Adipocyte (in vitro differentiated cells): Measurements from ENCODE around the gene ARMH3.

Experiments used
- DNase-seq: peaks from one replicate; pipeline ENCODE4 v3.0.0-alpha.2; 2015; ENCODE audit warnings: low read depth
- H3K27me3 ChIP-seq: replicated peaks from 2 replicates; pipeline ENCODE4 v1.7.0; 2013; ENCODE audit warnings: mild to moderate bottlenecking, low read length, moderate library complexity; ENCODE audit not compliant: control insufficient read depth, insufficient read depth
- H3K36me3 ChIP-seq: 2 replicates; pipeline ENCODE4 v1.7.0; 2013; ENCODE audit warnings: low read length, mild to moderate bottlenecking, moderate library complexity; ENCODE audit not compliant: control insufficient read depth, insufficient read depth, severe bottlenecking
- H3K4me1 ChIP-seq: 2 replicates; pipeline ENCODE4 v1.7.0; 2013; ENCODE audit warnings: mild to moderate bottlenecking, low read length, moderate library complexity; ENCODE audit not compliant: control insufficient read depth, insufficient read depth
- H3K4me3 ChIP-seq: 2 replicates; pipeline ENCODE4 v1.7.0; 2013; ENCODE audit warnings: mild to moderate bottlenecking, low read length, moderate library complexity
- H3K9ac ChIP-seq: 2 replicates; pipeline ENCODE4 v1.7.0; 2013; ENCODE audit warnings: mild to moderate bottlenecking, low read length, moderate library complexity
- H3K9me3 ChIP-seq: 2 replicates; pipeline ENCODE4 v1.7.0; 2013; ENCODE audit warnings: mild to moderate bottlenecking, low read length, moderate library complexity; ENCODE audit not compliant: control insufficient read depth

Gene ARMH3

DNA sequence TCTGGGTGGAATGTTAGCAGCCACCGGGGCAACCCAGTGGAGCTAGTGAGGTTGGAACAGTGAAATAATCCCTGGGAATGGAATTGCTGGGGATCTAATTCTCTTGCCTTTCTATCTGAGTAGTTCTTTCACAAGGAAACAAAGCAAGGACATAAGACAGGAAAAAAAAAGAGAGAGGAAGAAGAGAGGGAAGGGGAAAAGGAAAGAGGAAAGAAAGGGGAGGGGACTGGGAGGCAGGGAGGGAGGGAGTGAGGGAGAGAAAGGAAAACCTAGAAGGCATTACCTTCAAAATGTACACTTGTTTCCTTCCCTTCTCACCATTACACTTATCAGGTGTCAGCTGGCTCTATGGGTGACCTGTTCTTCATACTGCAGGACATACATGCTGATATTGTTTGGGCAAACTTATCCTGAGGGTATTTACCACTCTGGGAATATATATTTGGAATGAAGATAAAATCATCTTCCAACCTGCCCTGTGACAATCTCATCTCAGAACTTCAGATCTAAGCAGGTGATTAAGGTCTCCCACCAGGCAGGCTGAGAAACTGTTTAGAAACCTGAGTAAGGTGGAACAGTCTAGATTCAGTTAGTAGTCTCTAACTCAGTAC, 162.4 kb downstream of the ARMH3 start:
- no peaks in the 10 kb centered on the region for H3K9me3 ChIP-seq
- no peak overlapping the region for H3K9ac ChIP-seq
- H3K36me3 ChIP-seq: no peaks in the 10 kb centered on the region
- no peak overlapping the region for H3K4me3 ChIP-seq
- H3K27me3 ChIP-seq: no peaks in the 10 kb centered on the region
- peaks cover 3% of the 10 kb centered on the region for H3K4me1 ChIP-seq
- no peak for DNase-seq

DNA sequence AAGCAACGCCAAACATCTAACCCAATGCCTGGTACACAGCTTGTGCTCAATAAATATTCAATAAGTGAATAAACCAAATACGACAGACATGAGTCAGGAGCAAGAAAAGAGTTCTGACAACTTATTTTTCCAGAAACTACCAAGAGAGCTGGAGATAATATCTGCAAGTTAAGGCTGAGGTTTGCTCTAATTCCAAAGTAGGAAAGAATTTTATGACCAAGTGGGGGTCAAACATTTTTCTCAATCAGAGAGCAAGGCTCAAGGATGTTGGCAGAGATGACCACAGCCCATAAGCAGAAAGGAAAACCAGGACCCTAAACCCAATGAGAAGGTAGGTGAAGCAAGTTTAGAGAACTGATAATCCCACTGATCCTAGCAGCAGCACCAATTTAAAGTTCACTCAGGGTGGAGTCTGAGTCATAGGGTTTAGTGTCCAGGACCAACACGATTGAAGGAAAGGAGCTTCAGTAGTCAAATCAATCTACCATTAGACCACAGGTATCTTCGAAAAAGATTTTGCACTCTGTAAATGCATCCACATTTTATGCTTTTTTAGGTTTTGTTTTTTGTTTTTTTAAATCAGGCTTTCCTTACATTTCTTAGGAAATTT, 163.1 kb downstream of the ARMH3 start:
- Histone ChIP-seq H3K36me3 (no peaks in the 10 kb centered on the region), H3K27me3 (no peaks in the 10 kb centered on the region), H3K4me3 (no peak overlapping the region), H3K9me3 (no peaks in the 10 kb centered on the region), H3K9ac (no peak overlapping the region), H3K4me1 (peaks cover 2% of the 10 kb centered on the region)
- peak; percentile 40 for DNase-seq

DNA sequence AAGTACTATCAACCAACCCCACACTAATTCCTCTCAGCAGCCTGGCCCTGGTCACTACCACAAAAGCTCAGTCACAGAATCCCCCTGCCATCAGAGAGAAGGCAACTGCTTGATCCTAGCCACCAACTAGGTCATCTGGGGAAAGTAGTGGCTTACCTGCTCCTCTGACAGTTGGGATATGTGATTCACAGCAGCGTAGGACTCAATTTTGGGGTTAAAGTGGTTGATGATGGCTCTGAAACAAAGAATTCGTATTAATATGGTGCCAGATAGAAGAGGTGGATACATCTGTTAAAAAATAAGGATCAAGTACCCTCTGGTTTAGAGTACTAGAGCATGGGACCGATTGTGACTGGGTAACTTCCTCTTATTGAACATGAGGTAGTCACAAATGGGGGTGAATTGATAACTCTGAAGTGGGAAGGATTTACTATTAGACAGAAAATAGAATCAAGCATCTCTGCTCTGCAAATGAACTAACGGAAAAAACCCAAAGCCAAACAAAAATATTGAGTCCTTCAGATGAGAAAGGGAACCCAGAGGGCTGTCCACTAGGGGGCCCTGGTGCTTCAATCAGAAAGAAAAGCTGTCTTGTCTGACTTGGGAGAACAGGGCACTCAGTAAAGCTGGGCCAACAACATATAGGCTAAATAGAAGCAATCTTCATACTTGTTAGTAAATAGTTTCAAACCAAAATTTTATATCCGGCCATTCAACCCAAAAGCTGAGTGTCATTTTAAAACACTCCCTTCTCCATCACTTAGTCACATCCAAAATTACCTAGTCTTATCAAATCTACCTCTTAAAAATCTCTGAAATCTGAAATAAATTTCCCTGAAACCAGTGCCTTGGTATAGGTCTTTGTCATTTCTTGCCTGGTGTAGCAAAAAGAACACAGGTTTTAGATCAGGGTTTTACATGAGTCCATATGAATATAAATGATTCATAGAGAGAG, 166.4 kb downstream of the ARMH3 start:
- no peaks in the 10 kb centered on the region for H3K9me3 ChIP-seq
- no peaks in the 10 kb centered on the region for H3K36me3 ChIP-seq
- no peaks in the 10 kb centered on the region for H3K4me1 ChIP-seq
- no peak overlapping the region for H3K9ac ChIP-seq
- peak; percentile 95 for DNase-seq
- H3K4me3 ChIP-seq: no peak overlapping the region
- no peaks in the 10 kb centered on the region for H3K27me3 ChIP-seq

DNA sequence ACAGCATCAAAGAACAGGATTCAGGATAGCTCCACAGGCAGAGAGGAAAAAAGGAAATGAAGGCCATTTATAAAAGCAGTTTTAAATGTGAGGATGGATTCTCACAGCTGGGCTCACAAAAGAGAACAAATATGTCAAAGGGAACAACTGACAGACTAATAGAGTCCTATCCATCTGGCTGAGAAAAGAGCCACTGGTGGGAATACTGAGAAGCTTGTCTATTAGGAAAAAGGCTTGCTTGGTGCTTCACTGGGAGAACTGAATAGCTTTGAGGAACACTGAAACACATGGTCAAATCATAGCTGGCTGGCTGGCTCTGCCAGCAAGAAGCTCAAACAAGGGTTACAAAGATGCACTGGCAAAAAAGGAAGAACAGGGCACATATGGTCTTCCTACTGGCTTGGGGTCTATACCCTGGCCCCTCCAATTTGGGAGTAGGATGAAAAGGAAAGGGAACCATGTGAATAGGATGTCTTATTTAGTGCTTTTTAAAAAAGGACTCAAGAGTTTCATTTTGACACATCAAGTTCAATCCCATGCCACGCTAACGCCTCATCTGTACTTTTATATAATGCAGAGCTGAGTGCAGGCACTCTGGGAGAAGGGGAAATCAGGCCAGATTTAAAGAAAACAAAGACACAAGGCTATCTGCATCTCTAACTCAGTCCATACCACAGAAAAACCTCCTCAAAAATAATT, 167.6 kb downstream of the ARMH3 start:
- Histone ChIP-seq H3K27me3 (no peaks in the 10 kb centered on the region), H3K9me3 (no peaks in the 10 kb centered on the region), H3K9ac (no peak overlapping the region), H3K4me3 (no peak overlapping the region), H3K4me1 (no peaks in the 10 kb centered on the region), H3K36me3 (no peaks in the 10 kb centered on the region)
- no peak for DNase-seq

DNA sequence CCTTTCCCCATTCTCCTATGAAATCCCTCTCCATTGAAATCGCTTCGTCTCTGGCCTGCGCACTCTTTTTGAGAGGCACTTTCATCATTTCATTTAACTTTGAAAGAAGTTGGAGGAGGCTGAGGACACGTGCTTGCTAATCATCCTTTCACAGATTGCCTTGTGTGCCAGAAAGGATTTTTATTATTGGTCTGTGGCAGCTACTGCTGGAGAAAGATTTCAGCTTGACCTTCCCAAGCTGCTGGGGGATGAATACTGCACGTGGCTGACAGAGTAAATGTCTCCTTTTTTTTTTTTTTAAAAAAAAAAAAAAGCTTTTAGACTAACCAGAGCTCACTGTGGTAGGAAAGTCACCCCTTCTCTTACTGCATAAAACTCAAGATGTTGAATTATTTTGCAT, 168.2 kb downstream of the ARMH3 start:
- H3K9me3 ChIP-seq: no peaks in the 10 kb centered on the region
- no peaks in the 10 kb centered on the region for H3K36me3 ChIP-seq
- H3K9ac ChIP-seq: no peak overlapping the region
- no peaks in the 10 kb centered on the region for H3K4me1 ChIP-seq
- H3K4me3 ChIP-seq: no peak overlapping the region
- no peak for DNase-seq
- H3K27me3 ChIP-seq: no peaks in the 10 kb centered on the region

DNA sequence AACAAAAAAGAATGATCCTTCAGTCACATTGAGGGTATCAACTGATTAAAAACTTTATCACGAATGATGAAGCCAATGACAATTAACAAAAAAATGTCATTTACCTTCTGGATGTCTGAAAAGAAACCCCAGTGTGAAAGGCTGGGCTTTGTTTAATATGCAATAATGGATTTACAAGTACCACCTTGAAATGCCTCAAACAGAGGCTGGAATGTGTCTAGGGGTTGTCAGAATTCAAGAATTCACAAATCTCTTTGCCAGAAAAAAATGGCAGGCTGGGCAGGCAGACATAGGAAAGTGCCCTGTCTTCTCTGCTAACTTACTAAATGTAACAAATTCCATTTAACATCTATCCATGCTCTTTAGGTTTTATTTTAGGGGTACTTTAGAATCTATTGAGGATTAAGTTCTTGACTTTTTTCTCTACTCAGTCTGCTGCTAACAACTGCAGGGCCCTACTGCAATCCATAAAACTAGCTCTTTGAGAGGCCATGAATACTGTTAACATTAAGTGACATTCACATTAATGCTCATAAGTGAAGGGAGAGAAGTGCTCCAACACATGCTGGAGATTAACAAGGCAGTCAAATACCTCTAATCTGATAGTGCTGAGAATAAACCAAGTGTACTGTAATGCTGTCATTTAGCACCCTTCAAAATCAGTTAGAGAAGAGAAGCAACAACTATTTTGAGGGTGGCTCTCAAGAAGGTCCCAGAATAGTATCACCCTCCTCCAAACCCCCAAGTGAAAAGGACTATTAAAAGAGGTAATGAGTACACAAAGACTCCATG, 169.3 kb downstream of the ARMH3 start:
- no peaks in the 10 kb centered on the region for H3K36me3 ChIP-seq
- no peaks in the 10 kb centered on the region for H3K27me3 ChIP-seq
- no peaks in the 10 kb centered on the region for H3K9me3 ChIP-seq
- DNase-seq: no peak
- no peak overlapping the region for H3K9ac ChIP-seq
- no peak overlapping the region for H3K4me3 ChIP-seq
- no peaks in the 10 kb centered on the region for H3K4me1 ChIP-seq

DNA sequence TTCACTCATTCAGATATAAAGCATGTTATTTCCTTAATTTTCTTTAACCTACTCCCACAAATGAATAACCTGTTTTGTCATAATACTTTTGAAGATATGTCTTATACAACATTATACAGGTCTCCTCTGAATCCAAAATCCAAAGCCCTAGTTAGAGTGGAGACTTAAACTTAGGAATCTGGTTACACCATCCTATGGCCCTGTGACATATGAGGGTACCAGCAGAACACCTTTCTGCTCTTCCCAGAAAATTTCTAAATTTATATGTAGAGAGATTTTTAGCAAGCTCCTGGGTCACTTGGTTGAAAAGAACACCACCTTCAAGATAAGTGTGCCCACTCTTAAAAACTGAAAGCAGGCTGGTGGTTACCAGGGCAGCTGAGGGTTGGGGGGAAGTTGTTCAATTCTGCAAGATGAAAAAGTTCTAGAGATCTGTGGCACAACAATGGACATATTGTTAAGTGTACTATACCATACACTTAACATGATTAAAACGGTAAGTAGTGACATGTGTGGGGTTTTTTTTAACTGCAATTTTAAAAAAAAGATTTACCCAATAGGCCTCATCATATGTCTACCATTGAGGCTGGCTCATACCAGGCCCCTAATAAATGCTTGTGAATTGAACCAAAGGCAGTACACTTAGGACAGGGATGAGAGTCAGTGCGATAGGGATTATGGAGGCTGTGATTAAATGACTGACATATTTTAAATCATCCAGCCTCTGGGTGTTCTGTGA, 174.8 kb downstream of the ARMH3 start:
- Histone ChIP-seq H3K27me3 (no peaks in the 10 kb centered on the region), H3K4me1 (peaks cover 7% of the 10 kb centered on the region), H3K9ac (no peak overlapping the region), H3K36me3 (no peaks in the 10 kb centered on the region), H3K9me3 (no peaks in the 10 kb centered on the region), H3K4me3 (no peak overlapping the region)
- DNase-seq: no peak

DNA sequence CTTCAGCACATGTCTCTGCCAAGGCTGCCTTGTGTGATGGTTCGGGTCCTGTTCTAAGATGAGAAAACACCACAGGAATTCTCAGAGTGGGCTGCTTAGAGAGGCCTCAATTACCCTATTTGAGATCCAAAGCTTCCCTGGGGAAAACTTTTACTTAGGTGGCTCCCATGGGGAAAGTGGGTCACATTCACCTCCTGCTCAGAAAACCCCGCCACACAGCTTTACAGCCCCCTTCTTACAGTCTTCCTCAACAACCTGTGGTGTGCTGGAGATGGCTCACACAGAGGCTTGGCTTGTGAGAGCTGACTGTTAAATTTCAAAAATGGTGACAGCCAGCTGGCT, 175.8 kb downstream of the ARMH3 start:
- Histone ChIP-seq H3K9ac (no peak overlapping the region), H3K4me3 (no peak overlapping the region), H3K4me1 (peaks cover 7% of the 10 kb centered on the region), H3K9me3 (no peaks in the 10 kb centered on the region), H3K27me3 (no peaks in the 10 kb centered on the region), H3K36me3 (no peaks in the 10 kb centered on the region)
- no peak for DNase-seq

DNA sequence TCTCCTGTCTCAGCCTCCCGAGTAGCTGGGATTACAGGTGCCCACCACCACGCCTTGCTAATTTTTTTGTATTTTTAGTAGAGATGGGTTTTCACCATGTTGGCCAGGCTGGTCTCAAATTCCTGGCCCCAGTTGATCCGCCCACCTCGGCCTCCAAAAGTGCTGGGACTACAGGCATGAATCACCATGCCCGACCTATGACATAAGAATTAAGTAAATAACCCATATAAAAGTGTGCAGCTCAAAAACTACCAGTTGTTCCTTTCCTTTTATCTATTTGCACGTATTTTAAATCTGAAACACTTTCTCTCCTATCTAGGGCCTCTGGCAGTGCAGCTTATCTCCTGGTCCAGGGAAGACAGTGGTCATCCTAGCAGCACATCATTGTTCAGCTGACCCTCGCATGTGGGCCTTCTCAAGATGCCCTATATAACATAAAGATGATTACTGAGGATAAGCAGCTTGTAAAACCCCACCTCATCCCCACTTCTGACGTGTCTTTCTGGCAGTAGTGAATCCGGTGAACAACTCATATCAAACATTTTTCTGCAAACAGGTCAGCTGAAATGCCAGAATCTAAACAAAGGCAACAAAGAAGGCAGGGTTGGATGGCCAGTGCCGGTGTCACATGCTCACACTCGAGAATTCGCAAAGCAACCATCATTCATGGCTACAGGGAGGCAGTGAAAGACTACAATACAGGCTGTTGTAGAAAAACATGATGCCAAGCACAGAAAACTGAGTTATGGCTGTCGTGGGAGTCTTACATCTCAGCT, 176.3 kb downstream of the ARMH3 start:
- H3K9ac ChIP-seq: no peak overlapping the region
- peak; percentile 36 for DNase-seq

DNA sequence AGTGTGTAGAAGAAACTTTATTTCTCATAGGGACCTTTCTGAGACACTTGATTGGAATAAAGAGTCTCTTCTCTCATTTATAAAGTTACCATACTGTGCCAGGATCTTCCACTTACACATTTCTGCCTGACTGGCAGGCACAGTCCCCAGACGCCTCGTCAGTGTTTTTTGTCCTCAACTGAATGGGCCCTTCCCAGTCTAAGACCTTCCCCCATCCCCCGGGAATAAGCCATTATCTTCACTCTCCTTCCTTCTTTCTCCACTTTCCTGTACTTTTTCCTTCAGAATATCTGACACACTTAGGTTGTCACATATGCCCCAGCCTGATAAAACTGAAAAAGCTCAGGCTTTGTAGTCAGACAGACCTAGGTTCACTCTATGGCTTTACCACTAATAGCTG, 177.1 kb downstream of the ARMH3 start:
- peaks cover 7% of the 10 kb centered on the region for H3K4me1 ChIP-seq
- H3K9me3 ChIP-seq: no peaks in the 10 kb centered on the region
- peaks cover 3% of the 10 kb centered on the region for H3K36me3 ChIP-seq
- H3K27me3 ChIP-seq: no peaks in the 10 kb centered on the region
- no peak overlapping the region for H3K4me3 ChIP-seq
- no peak for DNase-seq
- H3K9ac ChIP-seq: no peak overlapping the region

More for the DNA sequence above, 176.3 kb downstream of the ARMH3 start:
- no peaks in the 10 kb centered on the region for H3K9me3 ChIP-seq
- no peak overlapping the region for H3K4me3 ChIP-seq
- no peaks in the 10 kb centered on the region for H3K27me3 ChIP-seq
- H3K36me3 ChIP-seq: peaks cover under 1% of the 10 kb centered on the region
- peaks cover 7% of the 10 kb centered on the region for H3K4me1 ChIP-seq
